NCI-H1930 (cell line): Measurements from ENCODE around the gene CMIP.
"Not testable (repeated sequence)": the region's sequence is repeated elsewhere in the genome, so short reads cannot be mapped to it uniquely, and the experiment has no call there.

Source experiments
- DNase-seq, 2 experiments: peaks; one replicate each; lab custom pipeline; 2025; lab: John Stamatoyannopoulos, UW

The CMIP gene

DNA sequence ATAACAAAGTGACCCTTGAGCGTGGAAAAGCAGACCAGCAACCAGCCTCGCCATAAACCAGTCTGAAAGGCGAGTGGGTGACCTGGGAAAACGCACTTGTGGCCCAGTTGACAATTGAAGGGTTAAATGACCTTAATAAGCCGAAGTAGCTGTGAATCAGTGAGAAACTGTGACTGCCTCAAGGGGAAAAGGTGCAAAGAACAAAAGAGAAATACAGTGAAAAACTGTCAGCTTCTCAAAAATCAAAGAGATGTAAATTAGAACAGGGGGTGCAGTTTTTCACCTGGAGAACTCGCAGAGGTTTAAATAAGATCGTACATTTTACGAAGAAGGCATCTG is 124.1 kb downstream of the CMIP start:
- DNase-seq: no peak

DNA sequence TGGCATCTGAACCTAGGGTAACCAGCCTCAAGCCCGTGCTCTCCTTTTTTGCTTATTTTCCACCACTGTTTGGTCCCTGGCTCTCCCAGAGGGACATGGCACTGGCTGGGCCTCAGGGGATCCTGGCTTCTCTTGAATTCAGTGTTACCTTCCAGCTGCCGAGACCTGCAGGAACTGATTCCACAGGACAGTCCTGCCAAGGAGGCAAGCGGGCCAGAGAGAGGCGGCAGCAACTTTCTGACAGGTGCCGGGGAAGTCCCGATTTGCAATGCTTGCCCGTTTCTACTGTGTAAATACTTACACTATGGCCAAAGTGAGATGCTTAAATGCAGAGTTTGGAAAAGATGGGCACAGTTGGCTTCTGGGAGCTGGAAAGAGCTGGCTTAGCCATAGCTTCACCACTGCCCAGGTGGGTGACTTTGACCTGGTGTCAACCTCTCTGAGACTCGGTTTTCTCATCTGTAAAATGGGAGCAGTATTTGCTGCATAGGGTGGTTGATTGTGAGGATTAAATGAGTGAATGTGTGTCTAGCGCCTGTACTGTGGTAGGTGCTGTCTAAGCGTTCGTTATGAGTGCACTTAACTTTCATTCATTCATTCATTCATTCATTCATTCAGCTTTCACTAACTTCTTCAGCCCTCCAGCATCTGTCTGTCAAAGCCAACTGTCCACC is 124.9 kb downstream of the CMIP start:
- DNase-seq: no peak

DNA sequence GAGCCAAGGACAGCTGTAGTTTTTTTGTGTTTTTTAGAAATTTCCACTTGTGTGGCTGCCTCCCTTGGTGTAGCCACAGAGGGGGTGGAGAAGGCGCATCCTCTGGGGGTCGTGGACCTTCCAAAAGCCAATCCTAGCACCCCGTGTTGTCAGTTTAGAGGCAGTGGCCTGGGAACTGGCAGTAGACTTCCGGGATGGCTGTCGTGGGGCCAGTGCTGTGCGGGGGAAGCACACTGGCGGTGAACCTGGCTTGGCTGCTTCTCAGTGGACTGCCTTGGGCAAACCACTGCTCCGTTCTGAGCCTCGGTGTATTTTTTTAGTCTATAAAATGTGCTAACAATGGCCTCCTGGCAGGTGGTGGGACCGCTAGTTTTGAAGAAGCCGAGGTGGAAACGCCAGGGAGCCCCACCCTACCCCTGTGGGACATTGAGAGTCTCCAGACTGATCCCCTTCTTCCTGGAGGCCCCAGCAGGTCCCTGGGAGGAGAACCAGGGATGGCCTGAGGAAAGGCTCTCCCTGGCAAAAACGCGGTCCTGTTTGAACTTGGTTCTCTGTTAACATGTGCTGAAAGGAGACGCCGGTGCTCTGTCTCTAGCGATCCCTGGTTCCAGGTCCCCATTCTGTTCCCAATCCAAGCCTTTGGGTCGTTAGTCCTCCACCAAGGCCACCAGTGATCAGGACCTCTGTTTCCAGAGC is 125.7 kb downstream of the CMIP start:
- no peak for DNase-seq

DNA sequence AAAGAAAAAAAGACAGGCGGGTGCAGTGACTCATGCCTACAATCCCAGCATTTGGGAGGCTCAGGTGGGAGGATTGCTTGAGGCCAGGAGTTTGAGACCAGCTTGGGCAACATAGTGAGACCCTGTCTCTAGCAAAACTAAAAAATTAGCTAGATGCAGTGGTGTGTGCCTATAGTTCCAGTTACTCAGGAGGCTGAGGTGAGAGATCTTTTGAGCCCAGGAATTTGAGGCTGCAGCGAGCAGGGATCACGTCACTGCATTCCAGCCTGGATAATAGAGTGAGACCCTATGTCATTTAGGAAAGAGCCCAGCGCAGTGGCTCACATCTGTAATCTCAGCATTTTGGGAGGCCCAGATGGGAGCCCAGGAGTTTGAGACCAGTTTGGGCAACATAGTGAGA is 126.6 kb downstream of the CMIP start:
- no peak for DNase-seq

DNA sequence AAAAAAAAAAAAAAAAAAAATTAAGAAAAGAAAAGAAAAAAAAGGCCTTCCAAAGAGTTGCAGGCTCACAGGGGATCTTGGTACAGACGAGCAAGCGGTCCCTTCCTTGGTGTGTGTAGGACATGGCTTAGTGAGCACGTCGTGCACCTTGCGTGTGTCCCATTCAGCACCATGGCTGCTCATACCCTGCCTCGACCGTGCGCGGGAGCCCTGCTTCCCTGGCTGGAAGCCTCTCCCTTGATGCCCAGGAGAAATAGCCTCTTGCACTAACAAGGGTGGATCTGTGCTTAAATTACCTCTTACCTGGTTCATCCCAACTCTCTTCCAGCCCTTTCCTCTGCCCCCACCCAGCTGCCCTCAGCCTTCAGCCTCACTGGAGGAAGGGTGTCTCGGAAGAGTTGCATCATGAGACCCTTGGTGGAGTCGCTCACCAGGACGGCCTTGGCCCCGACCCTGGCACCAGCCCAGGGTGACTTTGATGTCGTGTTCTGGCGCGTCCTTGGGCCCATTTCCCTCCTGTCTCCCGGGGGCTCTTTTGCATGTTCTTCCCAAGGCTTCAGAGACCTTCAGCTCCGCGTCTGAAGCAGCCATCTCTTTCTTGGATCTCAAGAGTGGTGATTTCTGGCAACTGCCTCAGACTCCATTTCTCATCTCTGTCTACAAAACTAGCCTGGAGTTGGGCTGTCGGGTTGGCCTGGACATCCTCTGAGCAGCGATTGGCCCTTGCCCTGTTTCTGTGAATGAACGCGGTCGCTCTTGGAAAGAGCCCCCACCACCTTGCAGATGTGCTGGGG is 127.2 kb downstream of the CMIP start:
- no peak for DNase-seq

DNA sequence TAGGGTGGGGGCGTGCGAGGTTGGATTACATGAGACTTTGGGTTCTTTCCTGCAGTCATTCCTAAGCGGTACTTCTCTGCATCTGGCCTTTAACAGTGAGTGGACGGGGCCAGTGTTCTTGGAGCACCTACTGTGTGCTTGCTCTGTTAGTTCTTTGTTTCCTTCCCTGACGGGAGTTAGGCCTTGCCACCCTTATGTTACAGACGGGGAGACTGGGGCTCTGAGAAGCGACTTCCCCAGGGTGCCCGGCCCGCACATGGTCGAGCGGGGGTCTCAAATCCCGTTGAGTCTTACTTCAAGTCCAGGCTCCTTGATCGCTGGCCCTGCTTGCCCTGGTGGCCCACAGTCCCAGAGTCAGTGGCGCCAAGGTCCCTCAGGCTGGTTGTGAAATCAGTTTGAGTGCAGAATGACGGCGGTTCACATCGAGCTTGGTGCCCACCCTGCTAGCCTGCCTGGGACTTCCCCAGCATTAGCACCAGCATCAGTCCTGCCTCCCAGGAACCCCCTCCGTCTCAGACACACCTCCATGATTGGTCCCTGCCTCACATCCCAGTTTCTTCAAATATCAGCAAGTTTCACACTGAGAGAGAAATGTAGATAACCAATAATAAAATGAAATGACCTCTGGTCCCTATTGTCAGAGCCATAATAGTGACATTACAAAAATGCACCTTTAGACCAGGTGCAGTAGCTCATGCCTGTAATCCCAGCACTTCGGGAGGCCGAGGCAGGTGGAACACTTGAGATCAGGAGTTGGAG is 128.0 kb downstream of the CMIP start:
- no peak for DNase-seq

DNA sequence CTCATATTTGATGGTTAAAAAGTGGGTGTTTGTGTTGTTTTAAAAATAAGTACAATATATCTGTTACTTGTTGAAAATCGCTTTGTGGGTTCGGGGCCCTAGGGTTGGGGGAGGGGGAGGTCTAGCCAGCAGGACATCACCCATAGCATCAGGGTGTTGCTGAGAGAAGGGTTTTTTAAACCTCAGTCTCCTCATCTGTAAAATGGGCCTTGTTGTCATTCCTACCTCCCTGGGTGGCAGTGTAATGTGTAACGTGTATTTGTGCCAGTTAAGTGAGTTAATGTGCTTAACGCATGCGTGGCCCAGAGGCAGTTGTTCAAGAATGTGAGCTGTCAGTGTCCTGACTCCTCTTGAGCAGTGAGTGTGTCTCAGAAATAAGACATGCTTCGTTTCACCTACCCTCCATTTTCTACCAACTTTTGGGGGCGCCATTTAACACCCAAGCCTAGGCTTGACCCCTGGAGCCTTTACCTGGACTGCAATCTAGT is 129.0 kb downstream of the CMIP start:
- DNase-seq: no peak

DNA sequence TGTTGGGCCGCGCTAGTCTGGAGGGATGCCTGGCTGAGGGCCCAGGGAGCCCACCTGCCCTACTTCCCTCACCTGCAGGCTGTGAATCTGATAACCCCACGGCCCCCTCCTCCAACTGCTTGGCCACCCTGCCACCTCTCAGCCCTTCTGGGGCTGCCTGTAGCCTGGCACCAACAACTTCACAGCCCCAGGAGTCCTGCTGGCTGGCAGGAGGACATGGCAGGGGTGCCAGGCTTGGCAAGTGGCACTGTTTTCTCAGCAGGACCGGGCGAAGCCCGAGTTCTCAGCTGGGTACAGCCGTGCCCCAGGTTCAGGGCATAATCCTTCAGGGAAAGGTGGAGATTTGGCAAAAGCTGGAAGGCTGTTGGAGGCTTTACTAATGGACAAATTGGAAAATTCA is 129.6 kb downstream of the CMIP start:
- no peak for DNase-seq

DNA sequence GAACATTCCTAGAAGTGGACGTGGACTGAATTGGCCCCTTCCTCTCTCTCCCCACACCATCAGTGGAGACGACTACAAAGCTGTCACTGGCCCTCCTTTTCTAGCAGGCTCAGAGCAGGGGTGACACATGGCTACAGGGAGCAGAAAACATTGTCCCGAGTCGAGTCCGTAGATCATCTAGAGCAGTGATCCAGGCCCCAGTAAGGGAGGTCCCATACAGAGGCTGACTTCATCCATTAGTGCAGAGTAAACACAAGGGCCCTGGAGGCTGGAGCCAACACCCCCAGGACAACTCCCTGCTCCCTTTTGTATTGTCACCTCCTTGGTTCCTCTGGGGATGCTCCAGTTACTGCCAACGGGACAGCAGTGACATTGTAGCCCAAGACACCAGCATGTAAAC is 130.7 kb downstream of the CMIP start:
- DNase-seq: no peak

DNA sequence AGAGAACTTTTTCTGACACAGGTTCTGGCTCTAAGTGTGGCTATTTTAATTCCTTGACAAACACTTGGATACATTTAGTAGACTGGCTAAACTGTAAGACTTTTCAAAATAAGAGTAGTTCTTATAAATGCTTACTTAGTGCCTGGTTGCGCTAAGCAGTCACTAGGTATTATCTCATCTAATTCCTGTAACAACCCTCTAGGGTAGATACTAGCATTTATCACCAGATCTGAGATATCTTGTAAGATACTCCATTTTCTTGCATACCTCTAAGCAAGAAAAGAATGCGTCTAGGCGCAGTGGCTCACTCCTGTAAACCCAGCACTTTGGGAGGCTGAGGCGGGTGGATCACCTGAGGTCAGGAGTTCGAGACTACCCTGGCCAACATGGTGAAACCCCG is 131.2 kb downstream of the CMIP start:
- no peak for DNase-seq

DNA sequence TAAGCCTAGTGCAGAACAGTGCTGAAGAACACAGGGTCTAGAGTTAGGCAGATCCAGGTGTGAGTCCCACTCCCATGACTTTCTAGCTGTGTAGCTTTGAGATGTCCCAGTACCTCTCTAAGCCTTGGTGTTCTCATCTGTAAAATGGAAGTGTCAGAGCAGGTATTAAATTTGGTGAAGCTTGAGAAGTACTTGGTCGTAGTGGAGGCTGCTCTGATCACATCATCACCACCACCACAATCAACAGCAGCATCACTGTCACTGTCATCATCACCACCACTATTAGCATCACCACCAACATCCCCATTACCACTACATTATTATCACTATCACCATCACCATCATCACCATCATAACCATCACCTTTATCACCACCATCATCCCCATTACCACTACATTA is 132.1 kb downstream of the CMIP start:
- DNase-seq: no peak

DNA sequence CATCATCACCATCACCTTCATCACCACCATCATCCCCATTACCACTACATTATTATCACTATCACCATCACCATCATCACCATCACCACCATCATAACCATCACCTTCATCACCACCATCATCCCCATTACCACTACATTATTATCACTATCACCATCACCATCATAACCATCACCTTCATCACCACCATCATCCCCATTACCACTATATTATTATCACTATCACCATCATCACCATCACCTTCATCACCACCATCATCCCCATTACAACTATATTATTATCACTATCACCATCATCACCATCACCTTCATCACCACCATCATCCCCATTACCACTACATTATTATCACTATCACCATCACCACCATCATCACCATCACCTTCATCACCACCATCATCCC is 132.7 kb downstream of the CMIP start:
- DNase-seq: not testable (repeated sequence)

DNA sequence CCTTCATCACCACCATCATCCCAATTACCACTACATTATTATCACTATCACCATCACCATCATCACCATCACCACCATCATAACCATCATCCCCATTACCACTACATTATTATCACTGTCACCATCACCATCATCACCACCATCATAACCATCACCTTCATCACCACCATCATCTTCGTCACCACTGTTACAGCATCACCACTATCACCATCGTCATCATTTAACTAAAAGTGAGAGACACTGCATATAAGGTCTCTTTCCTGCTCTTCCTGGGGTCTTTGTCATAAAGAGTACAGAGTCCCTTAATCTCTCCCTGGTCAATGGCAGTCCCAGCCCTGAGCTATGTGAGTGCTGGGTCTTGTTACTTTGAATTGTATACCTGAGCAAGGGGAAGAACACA is 133.5 kb downstream of the CMIP start:
- DNase-seq: no peak

DNA sequence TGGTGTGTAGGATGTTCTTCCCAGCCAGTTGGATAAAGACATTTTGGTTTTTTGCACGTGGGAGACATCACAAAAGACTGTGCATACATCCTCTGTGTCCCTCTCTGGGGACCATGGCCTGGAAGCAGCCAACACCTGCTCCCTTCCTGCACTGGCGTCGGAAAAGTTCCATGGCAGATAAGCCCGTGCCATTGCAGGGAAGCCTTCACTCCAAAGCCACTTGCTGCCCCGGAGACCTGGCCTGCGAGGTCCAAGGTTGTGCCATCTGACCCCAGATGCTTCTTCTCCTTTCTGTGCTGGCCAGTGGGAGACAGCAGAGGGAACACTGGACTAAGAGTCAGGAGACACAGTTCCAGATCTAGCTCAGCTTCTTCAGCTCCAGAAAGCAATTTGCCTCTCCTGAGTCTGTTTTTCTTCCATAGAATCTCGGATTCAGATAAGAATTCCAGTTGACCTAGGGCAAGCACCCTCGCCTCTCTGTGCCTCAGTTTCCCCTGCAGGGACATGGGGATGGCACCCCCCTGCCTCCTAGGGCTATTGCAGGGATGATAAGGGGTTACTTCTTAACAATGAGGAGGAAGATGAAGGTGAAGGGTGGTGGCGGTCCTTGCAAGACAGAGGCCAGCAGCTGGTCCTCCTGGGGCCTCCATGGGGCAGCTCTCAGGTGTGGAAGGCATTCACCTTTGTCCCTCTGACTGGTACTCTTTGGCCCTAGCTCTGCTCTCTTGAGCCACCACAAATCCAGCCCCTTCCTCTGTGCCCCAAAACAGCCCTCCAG is 134.2 kb downstream of the CMIP start:
- DNase-seq: no peak

DNA sequence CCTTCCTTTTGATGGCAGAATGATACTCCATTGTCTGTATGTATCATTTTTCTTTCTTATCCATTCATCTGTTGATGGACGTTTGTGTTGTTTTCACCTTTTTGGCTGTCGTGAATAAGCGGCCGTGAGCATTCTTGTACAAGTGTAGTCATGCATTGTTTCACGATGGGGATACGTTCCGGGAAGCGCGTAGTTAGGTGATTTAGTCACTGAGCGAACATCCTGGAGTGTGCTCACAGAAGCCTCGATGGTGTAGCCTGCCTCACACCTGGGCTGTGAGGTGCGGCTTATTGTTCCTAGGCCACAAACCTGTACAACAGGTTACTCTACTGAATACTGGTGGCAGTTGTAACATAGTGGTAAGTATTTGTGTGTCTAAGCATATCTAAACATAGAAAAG is 136.5 kb downstream of the CMIP start:
- no peak for DNase-seq

DNA sequence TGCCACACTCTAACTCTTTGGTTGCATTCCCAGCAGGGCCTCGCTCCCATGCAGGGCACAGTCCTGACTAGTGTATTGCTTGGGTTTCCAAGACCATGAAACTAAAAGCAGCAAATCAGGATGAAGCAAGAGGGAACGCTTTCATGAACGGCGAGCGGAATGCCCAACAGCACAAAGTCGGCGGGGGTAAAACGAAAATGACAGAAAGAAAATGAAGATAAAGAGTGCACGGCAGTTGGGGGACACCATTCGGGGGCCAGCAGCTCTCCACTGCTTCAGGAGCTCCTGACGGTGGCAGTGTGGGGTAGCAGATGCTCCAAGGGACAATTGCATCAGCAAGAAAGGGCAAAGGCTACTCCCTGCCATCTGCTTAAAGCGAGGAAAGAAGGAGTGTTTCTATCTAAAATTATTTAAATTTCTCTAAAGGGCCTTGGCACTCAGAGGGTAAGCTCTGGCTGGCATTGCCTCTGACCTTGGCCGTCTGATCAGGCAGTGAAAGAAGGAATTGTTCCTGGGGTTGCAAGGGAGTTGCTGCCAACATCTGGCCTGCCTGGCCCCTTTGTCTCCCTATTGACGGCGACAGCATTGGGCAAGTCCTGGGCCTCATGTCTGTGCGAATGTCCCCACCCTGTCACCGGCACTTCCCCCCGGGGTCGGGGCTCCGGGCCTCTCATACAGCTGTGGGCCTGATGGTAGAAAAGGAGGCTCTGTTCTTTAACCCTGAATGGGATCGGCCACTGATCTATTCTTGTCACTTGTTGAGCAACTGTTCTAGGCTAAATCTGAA is 138.2 kb downstream of the CMIP start:
- DNase-seq: no peak

DNA sequence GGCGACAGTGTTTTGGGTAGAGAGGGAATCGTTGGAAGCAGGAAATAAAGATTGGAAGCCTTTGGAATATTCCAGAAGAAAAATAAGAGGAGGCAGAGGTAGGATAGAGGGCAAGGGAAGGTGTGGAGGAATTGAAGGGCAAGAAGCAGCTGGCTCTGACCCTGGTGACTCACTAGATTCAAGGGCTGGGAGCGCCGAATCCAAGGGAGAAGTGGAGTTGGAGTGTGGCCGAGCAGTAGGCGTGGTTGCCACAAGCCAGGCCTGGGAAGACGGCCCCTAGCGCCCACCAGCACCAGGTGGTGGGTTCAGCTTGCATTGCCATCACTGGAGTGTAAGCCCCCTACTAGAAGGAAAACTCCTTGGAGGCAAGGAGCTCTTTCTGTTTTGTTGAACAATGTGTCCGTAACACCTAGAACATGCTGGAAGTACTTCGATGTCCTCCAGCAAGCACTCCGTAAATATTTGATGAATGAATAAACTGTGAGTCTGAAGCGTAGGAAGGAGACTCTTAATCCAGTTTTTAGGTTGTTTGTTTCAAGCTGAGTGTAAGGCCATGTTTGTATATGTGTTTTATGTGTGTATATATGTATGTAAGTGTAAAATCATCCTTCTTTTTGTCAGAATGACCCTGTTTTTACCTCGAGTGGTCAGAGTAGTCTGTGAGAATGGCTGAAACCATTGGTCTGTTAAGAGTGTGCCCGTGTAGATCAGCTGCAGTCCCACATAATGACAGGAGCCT is 139.5 kb downstream of the CMIP start:
- no peak for DNase-seq

DNA sequence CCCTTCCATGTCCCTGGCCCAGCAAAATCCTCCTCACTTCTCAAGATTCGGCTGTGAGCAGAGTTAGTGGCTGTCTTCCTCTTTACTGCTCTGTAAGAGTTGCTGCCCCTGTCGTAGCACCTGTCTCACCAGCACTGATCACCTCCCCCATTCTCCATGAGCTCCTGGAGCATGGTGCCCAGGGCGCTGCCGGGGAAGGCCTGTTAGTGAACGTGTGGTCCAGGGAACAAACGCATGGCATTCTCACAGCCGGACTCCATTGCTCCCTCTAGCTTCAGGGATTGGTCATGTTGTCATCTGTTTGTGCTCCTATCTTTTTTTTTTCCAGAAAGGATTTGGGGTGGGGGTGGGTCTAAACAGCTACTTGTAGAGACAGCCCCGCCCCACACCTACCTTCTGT is 141.2 kb downstream of the CMIP start:
- no peak for DNase-seq

DNA sequence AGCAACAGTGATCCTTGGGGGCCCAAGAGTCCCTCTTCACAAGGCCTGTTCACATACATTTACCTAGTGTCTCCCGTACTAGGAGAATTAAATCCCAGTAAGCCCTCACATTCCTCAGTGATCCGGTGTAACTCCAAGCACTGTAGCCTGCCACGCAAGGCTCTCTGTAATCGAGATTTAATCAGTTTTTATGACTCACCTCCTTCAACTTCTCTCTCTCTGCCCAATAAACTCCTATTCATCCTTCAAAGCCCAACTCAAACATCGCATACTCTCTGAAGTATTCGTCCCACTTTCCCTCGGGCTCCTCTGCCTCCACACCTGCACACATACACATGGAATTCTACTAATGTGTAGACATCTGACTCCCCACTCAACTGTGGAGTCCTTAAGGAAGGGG is 141.8 kb downstream of the CMIP start:
- DNase-seq: no peak

DNA sequence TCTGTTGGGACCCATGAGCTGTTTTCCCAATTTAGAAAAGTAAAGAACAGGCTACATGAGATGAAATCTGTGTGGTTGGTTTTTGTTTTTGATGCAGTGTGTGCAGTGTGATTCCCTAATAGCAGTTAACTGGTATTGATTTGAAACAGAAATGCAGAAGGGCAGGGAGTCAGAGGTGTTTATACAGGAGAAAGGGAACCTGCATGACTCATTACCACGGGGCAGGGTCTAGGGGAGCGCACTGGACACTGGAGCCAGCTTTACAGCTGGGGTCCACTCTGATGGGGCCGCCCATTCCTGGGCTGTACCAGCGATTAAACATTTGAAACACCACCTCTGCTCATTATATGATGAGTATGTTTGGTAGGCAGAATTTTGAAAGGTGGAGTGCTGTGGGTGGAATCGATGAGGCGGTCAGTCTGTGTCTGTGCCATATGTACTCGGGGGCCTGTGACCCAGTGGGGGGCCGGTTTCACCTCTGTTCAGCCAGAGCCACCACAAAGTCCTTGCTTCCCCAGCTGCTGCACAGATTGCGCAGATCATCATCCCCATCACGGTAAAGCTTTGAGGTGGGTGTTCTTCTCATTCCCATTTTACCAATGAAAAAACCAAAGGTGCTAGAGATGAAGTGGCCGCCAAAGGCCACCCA is 142.5 kb downstream of the CMIP start:
- DNase-seq: no peak
